Small intestine (tissue), 7 donors: ENCODE data around the gene C3orf20. TPM values are rescaled to one million over a fixed set of nuclear protein-coding genes. Genes with fewer than 3 reads are reported as not detected.
A peak's percentile ranks its signal among the peaks of the same experiment; 100 is the strongest.

Experiments used
- DNase-seq, 2 donors: peaks; one replicate each; pipeline versions ENCODE4 v3.0.0 to v3.0.0-alpha.2; 2013
- FAIRE-seq: peaks from 2 replicates; lab custom pipeline; 2012; peaks lifted over from hg19 to GRCh38; lab: Jason Lieb, UNC
- H3K27ac ChIP-seq, 3 donors: one replicate each; pipeline ENCODE4 v1.5.1; 2013; ENCODE audit warnings: low read length in 2 of 3, mild to moderate bottlenecking in 2 of 3, control low read depth in 1 of 3, inconsistent platforms in 1 of 3, low read depth in 1 of 3, moderate library complexity in 1 of 3
- H3K27me3 ChIP-seq, 3 donors: one replicate each; pipeline ENCODE4 v1.6.1; 2013; ENCODE audit warnings: low read length in 3 of 3, inconsistent platforms in 1 of 3; ENCODE audit not compliant: control insufficient read depth in 3 of 3, insufficient read depth in 3 of 3
- H3K36me3 ChIP-seq, 3 donors: one replicate each; pipeline ENCODE4 v1.6.1; 2013; ENCODE audit warnings: low read length in 3 of 3, inconsistent platforms in 1 of 3, low read depth in 1 of 3, mild to moderate bottlenecking in 1 of 3, moderate library complexity in 1 of 3; ENCODE audit not compliant: control insufficient read depth in 3 of 3, insufficient read depth in 2 of 3
- H3K4me1 ChIP-seq, 3 donors: one replicate each; pipeline ENCODE4 v1.6.1; 2013; ENCODE audit warnings: low read length in 2 of 3, inconsistent platforms in 1 of 3, low read depth in 1 of 3, mild to moderate bottlenecking in 1 of 3, moderate library complexity in 1 of 3; ENCODE audit not compliant: control insufficient read depth in 3 of 3, insufficient read depth in 2 of 3
- H3K4me3 ChIP-seq, 3 donors: one replicate each; pipeline ENCODE4 v1.5.1; 2013; ENCODE audit warnings: low read length in 3 of 3, control low read depth in 1 of 3, inconsistent platforms in 1 of 3, low read depth in 1 of 3, mild to moderate bottlenecking in 1 of 3, moderate library complexity in 1 of 3
- H3K9me3 ChIP-seq, 2 donors: one replicate each; pipeline ENCODE4 v1.6.1; 2013; ENCODE audit warnings: low read depth in 1 of 2, low read length in 1 of 2; ENCODE audit not compliant: control insufficient read depth in 2 of 2, insufficient read depth in 1 of 2
- WGBS, 3 donors: extraction: QIAGEN DNeasy Blood & Tissue Kit; methylation state at CpG; one replicate each; pipeline ENCODE4 v1.1.7; 2013; 5-methylcytosine and 5-hydroxymethylcytosine counted together
- polyA plus RNA-seq, 4 donors: library from polyadenylated mRNA; stranded (reverse) in 3 of 4; unstranded in 1 of 4; fragments of 200-250 nt in 3 of 4; fragments of 120-200 nt in 1 of 4; gene quantifications; one replicate each; pipeline versions ENCODE4 v1.2.1 to v1.2.3, GENCODE V29; 2013
- donor health status: healthy with polysubstance abuse.
- donor health status: control.
- donor health status: control.
- donor health status: Bipolar disorder and iron deficiency.
- donor health status: healthy.

Gene C3orf20
- polyA plus RNA-seq, 4 donors, result 0.01 to 0.07 TPM; not detected in 2

- DNase-seq (peak; percentile 74 to 77), FAIRE-seq (no peak)
- Histone ChIP-seq H3K4me1 (no peaks in the 10 kb centered on the region), H3K27me3 (peaks cover 0 to 7% (median 0%) of the 10 kb centered on the region in 3 donors), H3K27ac (no peak overlapping the region), H3K9me3 (no peaks in the 10 kb centered on the region), H3K4me3 (no peak overlapping the region), H3K36me3 (no peaks in the 10 kb centered on the region)
- 12 to 33% (median 23%) methylated on average over 15 of the region's 15 CpGs for WGBS, 3 donors
Measured at GRCh38 chr3:14791343-14791945, 116.5 kb downstream of the C3orf20 start.

- H3K4me1 ChIP-seq, result no peaks in the 10 kb centered on the region
- no peaks in the 10 kb centered on the region for H3K9me3 ChIP-seq
- no peak for FAIRE-seq
- H3K27me3 ChIP-seq, result peaks cover 0 to 9% (median 0%) of the 10 kb centered on the region in 3 donors
- no peak overlapping the region for H3K4me3 ChIP-seq
- DNase-seq, result no peak
- no peaks in the 10 kb centered on the region for H3K36me3 ChIP-seq
- 84 to 91% (median 84%) methylated on average over 9 of the region's 9 CpGs for WGBS, 3 donors
- H3K27ac ChIP-seq, result peak overlapping the region in 1 of 3 donors; percentile 11
Measured at GRCh38 chr3:14792691-14793121, 117.8 kb downstream of the C3orf20 start.

GRCh38 chr3:14793126-14793857 is 118.4 kb downstream of the C3orf20 start:
- peaks cover 0 to 8% (median 0%) of the 10 kb centered on the region in 3 donors for H3K27me3 ChIP-seq
- H3K9me3 ChIP-seq, result no peaks in the 10 kb centered on the region
- H3K4me3 ChIP-seq, result no peak overlapping the region
- H3K27ac ChIP-seq, result peak overlapping the region in 1 of 3 donors; percentile 27
- no peaks in the 10 kb centered on the region for H3K4me1 ChIP-seq
- H3K36me3 ChIP-seq, result no peaks in the 10 kb centered on the region
- no peak for DNase-seq
- no peak for FAIRE-seq
- 60 to 82% (median 74%) methylated on average over 15 of the region's 15 CpGs for WGBS, 3 donors

- Histone ChIP-seq H3K27ac (peak overlapping the region in 1 of 3 donors; percentile 27), H3K9me3 (no peaks in the 10 kb centered on the region), H3K36me3 (no peaks in the 10 kb centered on the region), H3K4me3 (no peak overlapping the region), H3K4me1 (no peaks in the 10 kb centered on the region), H3K27me3 (peaks cover 0 to 4% (median 0%) of the 10 kb centered on the region in 3 donors)
- WGBS, 3 donors, result 71 to 92% (median 85%) methylated on average over 5 of the region's 5 CpGs
- FAIRE-seq (no peak), DNase-seq (no peak)
Measured at GRCh38 chr3:14793858-14794234, 118.9 kb downstream of the C3orf20 start.

GRCh38 chr3:14794435-14794834 is 119.5 kb downstream of the C3orf20 start:
- Histone ChIP-seq H3K9me3 (no peaks in the 10 kb centered on the region), H3K4me3 (no peak overlapping the region), H3K27ac (no peak overlapping the region), H3K4me1 (no peaks in the 10 kb centered on the region), H3K36me3 (no peaks in the 10 kb centered on the region), H3K27me3 (peaks cover 0 to 4% (median 0%) of the 10 kb centered on the region in 3 donors)
- DNase-seq, result no peak
- no peak for FAIRE-seq
- 74 to 85% (median 80%) methylated on average over 2 of the region's 2 CpGs for WGBS, 3 donors

- no peak overlapping the region for H3K4me3 ChIP-seq
- DNase-seq, result no peak
- FAIRE-seq, result no peak
- H3K27me3 ChIP-seq, result peaks cover 0 to 4% (median 0%) of the 10 kb centered on the region in 3 donors
- 28 to 52% (median 50%) methylated on average over 2 of the region's 2 CpGs for WGBS, 3 donors
- H3K4me1 ChIP-seq, result no peaks in the 10 kb centered on the region
- H3K9me3 ChIP-seq, result no peaks in the 10 kb centered on the region
- no peak overlapping the region for H3K27ac ChIP-seq
- H3K36me3 ChIP-seq, result no peaks in the 10 kb centered on the region
Measured at GRCh38 chr3:14795996-14796395, 121.1 kb downstream of the C3orf20 start.

GRCh38 chr3:14796403-14797077 is 121.6 kb downstream of the C3orf20 start:
- H3K4me3 ChIP-seq, result no peak overlapping the region
- peaks cover 0 to 2% (median under 1%) of the 10 kb centered on the region in 3 donors for H3K4me1 ChIP-seq
- no peaks in the 10 kb centered on the region for H3K36me3 ChIP-seq
- H3K9me3 ChIP-seq, result no peaks in the 10 kb centered on the region
- H3K27ac ChIP-seq, result no peak overlapping the region
- no peak for FAIRE-seq
- no peak for DNase-seq
- H3K27me3 ChIP-seq, result peaks cover 0 to 4% (median 0%) of the 10 kb centered on the region in 3 donors
- 68 to 87% (median 76%) methylated on average over 14 of the region's 14 CpGs for WGBS, 3 donors

GRCh38 chr3:14797731-14798130 is 122.8 kb downstream of the C3orf20 start:
- no peak overlapping the region for H3K27ac ChIP-seq
- 66 to 84% (median 73%) methylated on average over 4 of the region's 4 CpGs for WGBS, 3 donors
- FAIRE-seq, result no peak

More at GRCh38 chr3:14797731-14798130, 122.8 kb downstream of the C3orf20 start:
- Histone ChIP-seq H3K9me3 (no peaks in the 10 kb centered on the region), H3K4me3 (no peak overlapping the region), H3K27me3 (peaks cover 0 to 4% (median 0%) of the 10 kb centered on the region in 3 donors), H3K4me1 (peaks cover 4 to 12% (median 9%) of the 10 kb centered on the region in 3 donors), H3K36me3 (no peaks in the 10 kb centered on the region)
- no peak for DNase-seq
